ENCODE results near the gene SPATA31E1.

DNA sequence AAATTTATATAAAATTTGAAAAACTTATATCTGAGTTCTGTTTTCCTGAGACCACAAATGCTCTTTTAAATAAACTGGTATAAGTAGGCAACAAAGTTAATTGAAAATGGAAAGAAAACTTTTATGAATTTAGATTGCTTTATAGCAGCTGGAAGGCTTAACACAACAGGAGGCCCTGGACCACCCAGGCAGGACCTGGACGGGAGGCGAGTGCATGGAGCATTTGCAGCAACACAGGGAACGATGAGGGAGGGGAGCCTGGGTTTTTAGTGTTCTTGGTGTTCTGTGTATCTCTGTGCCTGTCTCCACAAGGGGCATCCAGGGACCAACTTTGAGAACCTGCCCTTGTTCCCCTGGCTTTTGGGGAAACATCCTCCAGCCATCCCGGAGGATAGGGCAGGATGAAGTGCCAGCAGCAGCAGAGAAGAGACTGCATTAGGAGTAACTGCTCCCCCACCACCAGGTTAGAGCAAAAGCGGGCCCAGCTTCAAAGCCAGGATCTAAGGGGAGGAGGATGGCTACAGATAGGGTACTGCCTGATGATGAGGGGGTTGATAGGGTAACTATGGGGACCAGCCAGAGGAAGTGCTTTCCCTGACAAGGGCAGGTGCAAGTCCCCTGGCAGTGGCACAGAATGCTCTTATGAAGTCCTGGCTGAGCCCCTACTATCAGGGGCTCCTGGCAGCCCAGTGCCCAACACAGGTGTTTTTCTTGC is 6.7 kb upstream of the SPATA31E1 start:
- TF ChIP-seq, protein P1, sequence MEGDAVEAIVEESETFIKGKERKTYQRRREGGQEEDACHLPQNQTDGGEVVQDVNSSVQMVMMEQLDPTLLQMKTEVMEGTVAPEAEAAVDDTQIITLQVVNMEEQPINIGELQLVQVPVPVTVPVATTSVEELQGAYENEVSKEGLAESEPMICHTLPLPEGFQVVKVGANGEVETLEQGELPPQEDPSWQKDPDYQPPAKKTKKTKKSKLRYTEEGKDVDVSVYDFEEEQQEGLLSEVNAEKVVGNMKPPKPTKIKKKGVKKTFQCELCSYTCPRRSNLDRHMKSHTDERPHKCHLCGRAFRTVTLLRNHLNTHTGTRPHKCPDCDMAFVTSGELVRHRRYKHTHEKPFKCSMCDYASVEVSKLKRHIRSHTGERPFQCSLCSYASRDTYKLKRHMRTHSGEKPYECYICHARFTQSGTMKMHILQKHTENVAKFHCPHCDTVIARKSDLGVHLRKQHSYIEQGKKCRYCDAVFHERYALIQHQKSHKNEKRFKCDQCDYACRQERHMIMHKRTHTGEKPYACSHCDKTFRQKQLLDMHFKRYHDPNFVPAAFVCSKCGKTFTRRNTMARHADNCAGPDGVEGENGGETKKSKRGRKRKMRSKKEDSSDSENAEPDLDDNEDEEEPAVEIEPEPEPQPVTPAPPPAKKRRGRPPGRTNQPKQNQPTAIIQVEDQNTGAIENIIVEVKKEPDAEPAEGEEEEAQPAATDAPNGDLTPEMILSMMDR (IDR thresholded peaks at IDR 0.05), result no peak
- no peak for TF ChIP-seq POLR2A (IDR thresholded peaks at IDR 0.05)
